ENCODE data around the gene CDH23.

DNA sequence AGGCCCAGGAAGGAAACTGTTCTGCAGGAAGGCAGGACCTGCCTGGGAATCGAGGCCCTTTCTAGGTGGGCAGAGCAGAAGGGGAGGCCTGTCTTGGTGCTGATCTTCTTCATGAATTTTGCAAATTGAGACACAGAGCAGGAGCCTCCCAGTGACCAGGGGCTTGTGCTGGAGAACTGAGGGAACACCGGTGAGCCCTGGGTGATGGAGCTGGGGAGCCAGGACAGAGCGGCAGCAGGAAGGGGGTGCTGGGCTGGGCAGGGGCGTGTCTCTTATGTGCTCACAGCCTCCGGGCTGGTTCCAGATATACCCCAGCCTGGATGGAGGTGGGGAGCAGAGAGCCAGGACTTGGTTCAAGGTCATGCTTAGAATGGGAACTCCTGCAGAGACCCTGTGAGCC is 182.9 kb downstream of the CDH23 start:
- TF ChIP-seq NR3C1 (CRISPR knock-in tag; conservative IDR thresholded peaks at IDR 0.05; ENCODE audit: low read depth) (no peak), FOXP1 (CRISPR knock-in tag; IDR thresholded peaks at IDR 0.05; ENCODE audit: borderline replicate concordance) (no peak), ATF1 (CRISPR knock-in tag; IDR thresholded peaks at IDR 0.05) (no peak), ETV6 (CRISPR knock-in tag; IDR thresholded peaks at IDR 0.05) (no peak), CREB1 (CRISPR knock-in tag; IDR thresholded peaks at IDR 0.05) (no peak), FOXK1 (CRISPR knock-in tag; IDR thresholded peaks at IDR 0.05) (no peak)
- TF ChIP-seq, protein P1, sequence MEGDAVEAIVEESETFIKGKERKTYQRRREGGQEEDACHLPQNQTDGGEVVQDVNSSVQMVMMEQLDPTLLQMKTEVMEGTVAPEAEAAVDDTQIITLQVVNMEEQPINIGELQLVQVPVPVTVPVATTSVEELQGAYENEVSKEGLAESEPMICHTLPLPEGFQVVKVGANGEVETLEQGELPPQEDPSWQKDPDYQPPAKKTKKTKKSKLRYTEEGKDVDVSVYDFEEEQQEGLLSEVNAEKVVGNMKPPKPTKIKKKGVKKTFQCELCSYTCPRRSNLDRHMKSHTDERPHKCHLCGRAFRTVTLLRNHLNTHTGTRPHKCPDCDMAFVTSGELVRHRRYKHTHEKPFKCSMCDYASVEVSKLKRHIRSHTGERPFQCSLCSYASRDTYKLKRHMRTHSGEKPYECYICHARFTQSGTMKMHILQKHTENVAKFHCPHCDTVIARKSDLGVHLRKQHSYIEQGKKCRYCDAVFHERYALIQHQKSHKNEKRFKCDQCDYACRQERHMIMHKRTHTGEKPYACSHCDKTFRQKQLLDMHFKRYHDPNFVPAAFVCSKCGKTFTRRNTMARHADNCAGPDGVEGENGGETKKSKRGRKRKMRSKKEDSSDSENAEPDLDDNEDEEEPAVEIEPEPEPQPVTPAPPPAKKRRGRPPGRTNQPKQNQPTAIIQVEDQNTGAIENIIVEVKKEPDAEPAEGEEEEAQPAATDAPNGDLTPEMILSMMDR (IDR thresholded peaks at IDR 0.05), result no peak
- TF ChIP-seq, protein P2, sequence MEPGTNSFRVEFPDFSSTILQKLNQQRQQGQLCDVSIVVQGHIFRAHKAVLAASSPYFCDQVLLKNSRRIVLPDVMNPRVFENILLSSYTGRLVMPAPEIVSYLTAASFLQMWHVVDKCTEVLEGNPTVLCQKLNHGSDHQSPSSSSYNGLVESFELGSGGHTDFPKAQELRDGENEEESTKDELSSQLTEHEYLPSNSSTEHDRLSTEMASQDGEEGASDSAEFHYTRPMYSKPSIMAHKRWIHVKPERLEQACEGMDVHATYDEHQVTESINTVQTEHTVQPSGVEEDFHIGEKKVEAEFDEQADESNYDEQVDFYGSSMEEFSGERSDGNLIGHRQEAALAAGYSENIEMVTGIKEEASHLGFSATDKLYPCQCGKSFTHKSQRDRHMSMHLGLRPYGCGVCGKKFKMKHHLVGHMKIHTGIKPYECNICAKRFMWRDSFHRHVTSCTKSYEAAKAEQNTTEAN (CRISPR knock-in tag; IDR thresholded peaks at IDR 0.05), result no peak
- TF ChIP-seq, protein P3, sequence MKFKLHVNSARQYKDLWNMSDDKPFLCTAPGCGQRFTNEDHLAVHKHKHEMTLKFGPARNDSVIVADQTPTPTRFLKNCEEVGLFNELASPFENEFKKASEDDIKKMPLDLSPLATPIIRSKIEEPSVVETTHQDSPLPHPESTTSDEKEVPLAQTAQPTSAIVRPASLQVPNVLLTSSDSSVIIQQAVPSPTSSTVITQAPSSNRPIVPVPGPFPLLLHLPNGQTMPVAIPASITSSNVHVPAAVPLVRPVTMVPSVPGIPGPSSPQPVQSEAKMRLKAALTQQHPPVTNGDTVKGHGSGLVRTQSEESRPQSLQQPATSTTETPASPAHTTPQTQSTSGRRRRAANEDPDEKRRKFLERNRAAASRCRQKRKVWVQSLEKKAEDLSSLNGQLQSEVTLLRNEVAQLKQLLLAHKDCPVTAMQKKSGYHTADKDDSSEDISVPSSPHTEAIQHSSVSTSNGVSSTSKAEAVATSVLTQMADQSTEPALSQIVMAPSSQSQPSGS (CRISPR knock-in tag; IDR thresholded peaks at IDR 0.05; ENCODE audit: borderline replicate concordance, low read depth), result no peak
- TF ChIP-seq, protein P4, sequence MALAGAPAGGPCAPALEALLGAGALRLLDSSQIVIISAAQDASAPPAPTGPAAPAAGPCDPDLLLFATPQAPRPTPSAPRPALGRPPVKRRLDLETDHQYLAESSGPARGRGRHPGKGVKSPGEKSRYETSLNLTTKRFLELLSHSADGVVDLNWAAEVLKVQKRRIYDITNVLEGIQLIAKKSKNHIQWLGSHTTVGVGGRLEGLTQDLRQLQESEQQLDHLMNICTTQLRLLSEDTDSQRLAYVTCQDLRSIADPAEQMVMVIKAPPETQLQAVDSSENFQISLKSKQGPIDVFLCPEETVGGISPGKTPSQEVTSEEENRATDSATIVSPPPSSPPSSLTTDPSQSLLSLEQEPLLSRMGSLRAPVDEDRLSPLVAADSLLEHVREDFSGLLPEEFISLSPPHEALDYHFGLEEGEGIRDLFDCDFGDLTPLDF (CRISPR knock-in tag; IDR thresholded peaks at IDR 0.05), result no peak
- TF ChIP-seq, protein P5, sequence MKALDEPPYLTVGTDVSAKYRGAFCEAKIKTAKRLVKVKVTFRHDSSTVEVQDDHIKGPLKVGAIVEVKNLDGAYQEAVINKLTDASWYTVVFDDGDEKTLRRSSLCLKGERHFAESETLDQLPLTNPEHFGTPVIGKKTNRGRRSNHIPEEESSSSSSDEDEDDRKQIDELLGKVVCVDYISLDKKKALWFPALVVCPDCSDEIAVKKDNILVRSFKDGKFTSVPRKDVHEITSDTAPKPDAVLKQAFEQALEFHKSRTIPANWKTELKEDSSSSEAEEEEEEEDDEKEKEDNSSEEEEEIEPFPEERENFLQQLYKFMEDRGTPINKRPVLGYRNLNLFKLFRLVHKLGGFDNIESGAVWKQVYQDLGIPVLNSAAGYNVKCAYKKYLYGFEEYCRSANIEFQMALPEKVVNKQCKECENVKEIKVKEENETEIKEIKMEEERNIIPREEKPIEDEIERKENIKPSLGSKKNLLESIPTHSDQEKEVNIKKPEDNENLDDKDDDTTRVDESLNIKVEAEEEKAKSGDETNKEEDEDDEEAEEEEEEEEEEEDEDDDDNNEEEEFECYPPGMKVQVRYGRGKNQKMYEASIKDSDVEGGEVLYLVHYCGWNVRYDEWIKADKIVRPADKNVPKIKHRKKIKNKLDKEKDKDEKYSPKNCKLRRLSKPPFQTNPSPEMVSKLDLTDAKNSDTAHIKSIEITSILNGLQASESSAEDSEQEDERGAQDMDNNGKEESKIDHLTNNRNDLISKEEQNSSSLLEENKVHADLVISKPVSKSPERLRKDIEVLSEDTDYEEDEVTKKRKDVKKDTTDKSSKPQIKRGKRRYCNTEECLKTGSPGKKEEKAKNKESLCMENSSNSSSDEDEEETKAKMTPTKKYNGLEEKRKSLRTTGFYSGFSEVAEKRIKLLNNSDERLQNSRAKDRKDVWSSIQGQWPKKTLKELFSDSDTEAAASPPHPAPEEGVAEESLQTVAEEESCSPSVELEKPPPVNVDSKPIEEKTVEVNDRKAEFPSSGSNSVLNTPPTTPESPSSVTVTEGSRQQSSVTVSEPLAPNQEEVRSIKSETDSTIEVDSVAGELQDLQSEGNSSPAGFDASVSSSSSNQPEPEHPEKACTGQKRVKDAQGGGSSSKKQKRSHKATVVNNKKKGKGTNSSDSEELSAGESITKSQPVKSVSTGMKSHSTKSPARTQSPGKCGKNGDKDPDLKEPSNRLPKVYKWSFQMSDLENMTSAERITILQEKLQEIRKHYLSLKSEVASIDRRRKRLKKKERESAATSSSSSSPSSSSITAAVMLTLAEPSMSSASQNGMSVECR (CRISPR knock-in tag; IDR thresholded peaks at IDR 0.05; ENCODE audit: borderline replicate concordance), result no peak
- TF ChIP-seq, protein P6, sequence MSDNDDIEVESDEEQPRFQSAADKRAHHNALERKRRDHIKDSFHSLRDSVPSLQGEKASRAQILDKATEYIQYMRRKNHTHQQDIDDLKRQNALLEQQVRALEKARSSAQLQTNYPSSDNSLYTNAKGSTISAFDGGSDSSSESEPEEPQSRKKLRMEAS (CRISPR knock-in tag; IDR thresholded peaks at IDR 0.05), result no peak

Data from WTC11 (cell line).